ENCODE measurements around the gene MARCHF6. TPM values are rescaled to one million over a fixed set of nuclear protein-coding genes. Genes with fewer than 3 reads are reported as not detected.
"Not testable (repeated sequence)": the region's sequence is repeated elsewhere in the genome, so short reads cannot be mapped to it uniquely, and the experiment has no call there.

The MARCHF6 gene, protein sequence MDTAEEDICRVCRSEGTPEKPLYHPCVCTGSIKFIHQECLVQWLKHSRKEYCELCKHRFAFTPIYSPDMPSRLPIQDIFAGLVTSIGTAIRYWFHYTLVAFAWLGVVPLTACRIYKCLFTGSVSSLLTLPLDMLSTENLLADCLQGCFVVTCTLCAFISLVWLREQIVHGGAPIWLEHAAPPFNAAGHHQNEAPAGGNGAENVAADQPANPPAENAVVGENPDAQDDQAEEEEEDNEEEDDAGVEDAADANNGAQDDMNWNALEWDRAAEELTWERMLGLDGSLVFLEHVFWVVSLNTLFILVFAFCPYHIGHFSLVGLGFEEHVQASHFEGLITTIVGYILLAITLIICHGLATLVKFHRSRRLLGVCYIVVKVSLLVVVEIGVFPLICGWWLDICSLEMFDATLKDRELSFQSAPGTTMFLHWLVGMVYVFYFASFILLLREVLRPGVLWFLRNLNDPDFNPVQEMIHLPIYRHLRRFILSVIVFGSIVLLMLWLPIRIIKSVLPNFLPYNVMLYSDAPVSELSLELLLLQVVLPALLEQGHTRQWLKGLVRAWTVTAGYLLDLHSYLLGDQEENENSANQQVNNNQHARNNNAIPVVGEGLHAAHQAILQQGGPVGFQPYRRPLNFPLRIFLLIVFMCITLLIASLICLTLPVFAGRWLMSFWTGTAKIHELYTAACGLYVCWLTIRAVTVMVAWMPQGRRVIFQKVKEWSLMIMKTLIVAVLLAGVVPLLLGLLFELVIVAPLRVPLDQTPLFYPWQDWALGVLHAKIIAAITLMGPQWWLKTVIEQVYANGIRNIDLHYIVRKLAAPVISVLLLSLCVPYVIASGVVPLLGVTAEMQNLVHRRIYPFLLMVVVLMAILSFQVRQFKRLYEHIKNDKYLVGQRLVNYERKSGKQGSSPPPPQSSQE
- 10 to 100 TPM; 32.5 to 42.6 (median 33.5) TPM for polyA plus RNA-seq

DNA sequence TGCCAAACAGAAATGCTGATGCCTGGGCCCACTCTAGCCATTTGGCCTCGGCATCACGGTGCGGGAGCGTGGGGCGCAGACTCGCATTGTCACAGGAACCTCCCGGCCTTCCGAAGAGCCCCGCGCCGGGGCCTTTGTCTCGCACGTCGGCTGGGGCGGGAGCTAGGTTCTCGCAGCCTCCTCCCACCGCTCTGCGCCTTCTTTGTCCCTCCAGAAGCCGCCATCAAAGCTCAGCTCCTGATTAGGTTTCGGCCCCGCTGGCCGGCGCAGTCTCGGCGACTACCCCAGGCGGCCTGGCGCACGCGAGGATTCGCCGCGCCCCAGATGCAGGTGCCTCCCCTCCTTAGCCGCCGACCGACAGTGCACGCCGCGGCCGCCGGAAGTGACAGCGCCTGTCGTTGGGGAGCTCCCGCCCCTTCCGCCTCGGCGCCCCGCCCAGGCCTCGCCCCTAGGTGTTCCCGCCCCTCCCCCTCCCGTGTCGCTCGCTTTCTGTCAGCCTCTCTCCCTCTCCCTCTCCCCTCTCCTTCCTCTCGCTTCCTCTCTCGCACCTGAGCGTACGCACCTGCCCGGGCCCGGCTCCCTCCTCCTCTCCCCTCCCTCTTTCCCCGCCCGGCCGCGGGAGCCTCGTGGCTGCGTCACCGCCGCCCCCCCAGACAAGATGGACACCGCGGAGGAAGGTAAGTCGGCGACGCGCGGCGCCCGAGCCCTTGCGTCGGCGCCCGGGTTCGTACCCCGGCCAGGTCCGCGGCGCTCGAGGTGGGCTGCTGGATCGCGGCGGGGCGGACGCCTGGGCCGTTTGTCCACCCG is at the start of gene MARCHF6:
Gene MARCHF6 (plus strand): TSS at position 455 of the 807 bp plus-strand sequence. CDS start 204 bp downstream, at position 659.
- H3K27ac ChIP-seq (ENCODE audit: low read depth, low read length), result peak within 1 kb of the TSS; percentile 94
- WGBS, 3 donors, result 0 to 1% (median 1%) methylated on average over 66 to 91 of the region's 92 CpGs

GRCh38 chr5:10303699-10304170 is 49.8 kb upstream of the MARCHF6 start:
- WGBS, 3 donors, result 67 to 85% (median 74%) methylated on average over 5 of the region's 5 CpGs
- H3K27ac ChIP-seq (ENCODE audit: low read depth, low read length), result no peak overlapping the region

DNA sequence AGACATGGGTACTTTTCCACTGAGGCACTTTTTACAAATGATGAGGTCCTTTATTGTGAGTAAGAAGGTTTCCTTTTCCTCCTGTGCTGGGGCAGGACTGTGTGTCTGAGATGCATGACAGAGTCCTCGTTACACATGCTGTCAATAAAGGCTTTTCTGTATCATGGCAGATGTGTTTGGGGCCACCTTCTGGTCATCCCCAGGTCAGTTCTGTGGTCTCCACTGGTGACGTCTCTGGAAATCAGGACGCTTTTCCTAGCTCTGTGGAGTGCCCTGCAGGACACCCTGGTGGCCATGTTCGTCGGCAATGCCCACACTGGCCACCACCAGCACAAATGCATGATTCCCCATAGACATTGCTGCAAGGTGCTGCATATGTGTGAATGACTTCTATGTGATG is 48.6 kb upstream of the MARCHF6 start:
- no peak overlapping the region for H3K27ac ChIP-seq (ENCODE audit: low read depth, low read length)
- 82 to 97% (median 86%) methylated on average over 5 of the region's 5 CpGs for WGBS, 3 donors

- H3K27ac ChIP-seq (ENCODE audit: low read depth, low read length), result no peak overlapping the region
- WGBS, 3 donors, result 51 to 61% (median 60%) methylated on average over 5 of the region's 5 CpGs
These were observed 47.4 kb upstream of the MARCHF6 start for GRCh38 chr5:10306114-10306513.

DNA sequence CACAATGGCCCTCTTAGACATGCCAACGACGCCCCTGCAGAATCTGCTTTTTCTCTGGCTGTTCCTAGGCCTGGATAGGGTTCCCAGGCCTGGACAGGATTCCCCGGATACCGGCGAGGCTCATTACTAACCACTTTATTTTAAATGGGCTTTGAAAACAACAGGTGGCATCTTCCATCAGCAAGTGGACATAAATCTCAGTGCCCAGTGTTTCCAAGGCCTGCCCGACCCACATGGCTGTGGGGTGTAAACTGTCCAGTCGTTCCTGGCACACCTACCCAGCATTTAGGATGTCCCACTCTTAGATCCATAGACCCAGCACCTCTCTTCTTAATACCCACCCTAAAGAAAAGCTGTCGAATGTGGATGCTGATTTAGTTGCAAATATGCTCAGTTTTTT is 46.7 kb upstream of the MARCHF6 start:
- no peak overlapping the region for H3K27ac ChIP-seq (ENCODE audit: low read depth, low read length)
- WGBS, 3 donors, result 44 to 54% (median 45%) methylated on average over 8 of the region's 8 CpGs

DNA sequence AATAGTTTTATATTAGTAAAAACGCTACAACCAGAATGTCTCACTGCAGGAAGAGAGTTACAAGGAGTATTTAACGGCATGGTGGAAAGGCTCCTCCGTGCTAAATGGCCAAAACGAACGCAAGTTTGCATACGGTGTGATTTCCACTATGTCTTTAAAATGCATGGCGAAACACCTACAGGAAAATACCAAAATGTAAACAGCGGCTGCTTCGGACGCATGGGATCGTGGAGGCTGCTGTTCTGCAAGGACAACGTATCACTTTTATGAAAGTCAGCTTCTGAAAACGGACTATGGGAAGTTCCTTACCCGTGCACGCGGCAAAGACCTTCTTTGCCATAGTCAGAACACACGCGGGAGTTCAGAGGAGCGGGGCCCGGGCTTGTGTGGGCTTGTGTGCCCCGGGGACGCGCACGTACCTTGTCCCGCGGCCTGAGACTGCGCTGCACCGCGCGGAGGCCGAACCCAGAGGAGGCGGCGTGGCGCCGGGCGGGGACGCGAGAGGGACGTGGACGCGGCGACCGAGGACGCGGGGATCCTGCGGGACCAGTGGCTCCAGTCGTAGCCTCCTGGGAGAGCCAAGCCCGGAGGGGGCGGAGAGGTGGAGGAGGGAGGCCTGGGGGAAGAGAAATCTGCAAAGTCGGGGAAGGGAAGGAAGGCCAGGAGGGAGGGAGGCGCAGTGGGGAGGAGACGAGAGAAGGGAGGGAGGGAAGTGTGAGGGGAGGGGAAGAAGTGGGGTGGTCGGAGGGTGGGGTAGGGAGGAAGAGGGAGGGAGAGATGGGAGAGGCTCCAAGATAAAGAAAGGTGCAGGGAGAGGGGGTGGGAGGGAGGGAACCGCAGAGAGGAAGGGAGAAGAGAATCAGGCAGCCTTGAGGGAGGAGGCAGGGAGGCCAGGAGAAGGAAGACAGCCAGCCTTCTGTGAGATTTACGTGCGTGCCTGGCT is 46.0 kb upstream of the MARCHF6 start, which contains the start of gene CMBL:
Gene CMBL (minus strand): TSS at position 697 of the 943 bp plus-strand sequence. CDS start 17,140 bp downstream, outside the sequence.
- H3K27ac ChIP-seq (ENCODE audit: low read depth, low read length), result no peak within 1 kb of the TSS
- 1 to 3% (median 2%) methylated on average over 56 of the region's 56 CpGs for WGBS, 3 donors

DNA sequence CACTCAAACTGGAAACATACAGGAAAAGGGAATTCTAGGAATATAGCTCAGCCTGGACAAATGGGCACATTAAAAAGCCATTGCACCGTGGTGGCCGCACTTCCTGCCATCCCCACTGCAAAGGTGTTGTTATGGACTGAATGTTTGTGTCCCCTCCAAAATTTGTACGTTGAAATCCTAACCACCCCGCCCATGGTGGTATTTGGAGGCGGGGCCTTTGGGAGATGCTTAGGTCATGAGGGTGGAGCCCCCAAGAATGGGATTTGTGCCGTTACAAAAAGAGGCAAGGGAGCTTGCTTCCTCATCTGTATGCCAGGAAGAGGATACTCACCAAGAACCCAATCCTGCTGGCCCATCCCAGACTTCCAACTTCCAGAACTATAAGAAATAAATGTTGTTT is 44.7 kb upstream of the MARCHF6 start:
- H3K27ac ChIP-seq (ENCODE audit: low read depth, low read length), result no peak overlapping the region
- 79 to 84% (median 81%) methylated on average over 6 of the region's 6 CpGs for WGBS, 3 donors

- WGBS, 3 donors, result 41 to 66% (median 65%) methylated on average over 8 of the region's 8 CpGs
- no peak overlapping the region for H3K27ac ChIP-seq (ENCODE audit: low read depth, low read length)
These were observed 43.3 kb upstream of the MARCHF6 start for GRCh38 chr5:10310066-10310779.

DNA sequence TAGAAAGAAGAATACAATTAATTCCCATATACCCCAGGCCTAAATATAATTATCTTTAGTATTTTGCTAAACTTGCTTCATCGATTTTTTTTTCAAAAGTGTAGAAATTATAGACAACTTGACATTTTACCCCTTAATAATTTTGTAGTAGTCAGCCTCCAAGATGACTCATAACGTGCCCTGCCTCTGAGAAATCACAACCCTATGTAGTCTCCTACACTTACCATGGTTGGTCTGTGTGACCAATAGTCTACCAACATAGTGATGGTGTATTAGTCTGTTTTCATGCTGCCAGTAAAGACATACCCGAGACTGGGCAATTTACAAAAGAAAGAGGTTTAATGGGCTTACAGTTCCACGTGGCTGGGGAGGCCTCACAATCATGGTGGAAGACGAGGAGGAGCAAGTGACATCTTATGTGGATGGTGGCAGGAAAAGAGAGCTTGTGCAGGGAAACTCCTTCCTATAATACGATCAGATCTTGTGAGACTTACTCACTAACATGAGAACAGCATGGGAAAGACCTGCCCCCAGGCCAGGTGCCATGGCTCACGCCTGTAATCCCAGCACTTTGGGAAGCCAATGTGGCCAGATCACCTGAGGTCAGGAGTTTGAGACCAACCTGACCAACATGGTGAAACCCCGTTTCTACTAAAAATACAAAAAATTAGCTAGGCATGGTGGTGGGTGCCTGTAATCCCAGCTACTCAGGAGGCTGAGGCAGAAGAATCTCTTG is 42.5 kb upstream of the MARCHF6 start:
- 76 to 79% (median 78%) methylated on average over 8 of the region's 8 CpGs for WGBS, 3 donors
- H3K27ac ChIP-seq (ENCODE audit: low read depth, low read length), result not testable (repeated sequence)

DNA sequence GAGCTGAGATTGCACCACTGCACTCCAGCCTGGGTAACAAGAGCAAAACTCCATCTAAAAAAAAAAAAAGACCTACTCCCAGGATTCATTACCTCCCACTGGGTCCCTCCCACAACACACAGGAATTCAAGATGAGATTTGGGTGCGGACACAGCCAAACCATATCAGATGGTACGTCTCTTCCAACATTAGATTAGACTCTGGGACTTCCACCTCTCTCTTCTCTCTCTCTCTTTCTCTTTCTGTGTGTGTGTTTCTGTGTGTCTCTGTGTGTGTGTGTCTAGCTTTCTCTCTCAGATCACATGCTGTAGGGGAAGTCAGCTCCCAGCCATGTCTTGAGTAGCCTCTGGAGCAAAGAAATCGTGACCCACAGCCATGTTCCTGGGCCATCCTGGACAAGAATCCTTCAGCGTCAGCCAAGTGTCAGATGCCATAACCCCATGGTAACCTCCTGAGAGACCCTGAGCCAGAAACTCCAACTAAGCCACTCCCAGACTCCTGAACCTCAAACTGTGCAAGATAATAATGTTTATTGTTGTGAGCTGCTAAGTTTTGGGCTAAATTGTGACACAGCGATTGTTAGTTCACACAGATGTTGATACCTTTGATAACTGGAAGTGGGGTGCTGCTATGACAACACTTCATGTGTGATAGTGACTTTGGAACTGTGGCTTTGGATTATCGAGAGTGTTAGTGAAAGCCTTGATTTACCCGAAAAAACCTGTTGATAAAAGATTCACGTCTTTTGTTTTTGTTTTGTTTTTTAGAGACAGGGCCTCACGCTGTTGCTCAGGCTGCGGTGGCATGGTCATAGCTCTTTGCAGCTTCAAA is 41.7 kb upstream of the MARCHF6 start:
- H3K27ac ChIP-seq (ENCODE audit: low read depth, low read length), result no peak overlapping the region
- 75 to 79% (median 77%) methylated on average over 10 of the region's 10 CpGs for WGBS, 3 donors

DNA sequence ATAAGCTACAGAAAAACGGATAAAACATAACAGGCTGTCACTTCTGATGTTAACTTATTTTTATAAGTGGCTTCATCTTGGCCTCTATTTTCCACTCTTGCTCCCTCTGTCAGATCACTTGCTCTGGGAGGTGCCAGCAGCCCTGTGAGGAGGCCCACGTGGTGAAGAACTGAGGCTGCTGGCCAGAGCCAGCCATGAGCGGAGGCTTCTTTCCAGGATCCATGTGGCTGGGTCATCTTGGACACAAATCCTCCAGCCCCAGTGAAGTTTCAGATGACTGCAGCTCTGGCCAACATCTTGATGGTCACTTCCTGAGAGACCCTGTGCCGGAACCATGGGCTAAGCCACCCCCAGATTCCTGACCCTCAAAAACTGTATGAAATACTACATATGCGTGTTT is 38.3 kb upstream of the MARCHF6 start:
- no peak overlapping the region for H3K27ac ChIP-seq (ENCODE audit: low read depth, low read length)
- WGBS, 3 donors, result 69 to 87% (median 80%) methylated on average over 5 of the region's 5 CpGs

GRCh38 chr5:10315824-10316509 is 37.5 kb upstream of the MARCHF6 start:
- 93 to 95% (median 94%) methylated on average over 15 of the region's 15 CpGs for WGBS, 3 donors
- no peak overlapping the region for H3K27ac ChIP-seq (ENCODE audit: low read depth, low read length)

- 67 to 85% (median 79%) methylated on average over 6 of the region's 6 CpGs for WGBS, 3 donors
- H3K27ac ChIP-seq (ENCODE audit: low read depth, low read length), result no peak overlapping the region
These were observed 35.4 kb upstream of the MARCHF6 start for GRCh38 chr5:10317825-10318682.

Measured in adipose tissue (tissue), 3 donors.